ENCODE data around the gene YAP1. TPM values are rescaled to one million over a fixed set of nuclear protein-coding genes. Genes with fewer than 3 reads are reported as not detected.
"Not testable (repeated sequence)": the region's sequence is repeated elsewhere in the genome, so short reads cannot be mapped to it uniquely, and the experiment has no call there.

The YAP1 gene
- total RNA-seq, 1 donor, result 169 TPM

DNA sequence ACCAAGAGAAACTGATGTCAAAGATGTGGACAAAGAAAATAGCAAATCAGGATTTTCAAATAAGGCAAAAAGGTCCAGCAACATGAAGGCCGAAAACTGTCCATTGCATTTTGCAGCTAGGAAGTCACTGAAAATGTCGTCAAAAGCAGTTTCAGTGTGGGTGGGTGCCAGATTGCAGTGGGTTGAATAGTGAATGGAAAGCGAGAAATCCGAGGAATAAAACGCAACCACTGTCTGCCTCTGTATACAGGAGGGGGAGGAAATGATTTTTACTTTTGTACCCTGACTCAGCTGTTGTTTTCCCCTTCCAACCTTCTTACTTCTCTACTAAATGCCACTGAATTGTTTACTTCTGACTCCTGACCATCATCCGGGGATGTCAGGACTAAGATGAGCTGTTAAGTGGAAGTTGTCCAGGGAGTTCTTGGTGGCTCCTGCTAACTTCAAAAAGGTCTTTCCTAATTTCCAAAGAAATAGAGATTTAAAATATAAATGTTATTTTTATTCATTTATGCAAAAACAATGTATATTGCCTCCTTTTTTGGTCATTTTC is 142.2 kb downstream of the YAP1 start:
- TF ChIP-seq, protein P1, sequence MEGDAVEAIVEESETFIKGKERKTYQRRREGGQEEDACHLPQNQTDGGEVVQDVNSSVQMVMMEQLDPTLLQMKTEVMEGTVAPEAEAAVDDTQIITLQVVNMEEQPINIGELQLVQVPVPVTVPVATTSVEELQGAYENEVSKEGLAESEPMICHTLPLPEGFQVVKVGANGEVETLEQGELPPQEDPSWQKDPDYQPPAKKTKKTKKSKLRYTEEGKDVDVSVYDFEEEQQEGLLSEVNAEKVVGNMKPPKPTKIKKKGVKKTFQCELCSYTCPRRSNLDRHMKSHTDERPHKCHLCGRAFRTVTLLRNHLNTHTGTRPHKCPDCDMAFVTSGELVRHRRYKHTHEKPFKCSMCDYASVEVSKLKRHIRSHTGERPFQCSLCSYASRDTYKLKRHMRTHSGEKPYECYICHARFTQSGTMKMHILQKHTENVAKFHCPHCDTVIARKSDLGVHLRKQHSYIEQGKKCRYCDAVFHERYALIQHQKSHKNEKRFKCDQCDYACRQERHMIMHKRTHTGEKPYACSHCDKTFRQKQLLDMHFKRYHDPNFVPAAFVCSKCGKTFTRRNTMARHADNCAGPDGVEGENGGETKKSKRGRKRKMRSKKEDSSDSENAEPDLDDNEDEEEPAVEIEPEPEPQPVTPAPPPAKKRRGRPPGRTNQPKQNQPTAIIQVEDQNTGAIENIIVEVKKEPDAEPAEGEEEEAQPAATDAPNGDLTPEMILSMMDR (IDR thresholded peaks at IDR 0.05; ENCODE audit: insufficient read depth, low read length), result no peak
- no peak overlapping the region for H3K4me3 ChIP-seq (ENCODE audit: low read depth, low read length)
- no peak for DNase-seq (ENCODE audit: low read depth)

DNA sequence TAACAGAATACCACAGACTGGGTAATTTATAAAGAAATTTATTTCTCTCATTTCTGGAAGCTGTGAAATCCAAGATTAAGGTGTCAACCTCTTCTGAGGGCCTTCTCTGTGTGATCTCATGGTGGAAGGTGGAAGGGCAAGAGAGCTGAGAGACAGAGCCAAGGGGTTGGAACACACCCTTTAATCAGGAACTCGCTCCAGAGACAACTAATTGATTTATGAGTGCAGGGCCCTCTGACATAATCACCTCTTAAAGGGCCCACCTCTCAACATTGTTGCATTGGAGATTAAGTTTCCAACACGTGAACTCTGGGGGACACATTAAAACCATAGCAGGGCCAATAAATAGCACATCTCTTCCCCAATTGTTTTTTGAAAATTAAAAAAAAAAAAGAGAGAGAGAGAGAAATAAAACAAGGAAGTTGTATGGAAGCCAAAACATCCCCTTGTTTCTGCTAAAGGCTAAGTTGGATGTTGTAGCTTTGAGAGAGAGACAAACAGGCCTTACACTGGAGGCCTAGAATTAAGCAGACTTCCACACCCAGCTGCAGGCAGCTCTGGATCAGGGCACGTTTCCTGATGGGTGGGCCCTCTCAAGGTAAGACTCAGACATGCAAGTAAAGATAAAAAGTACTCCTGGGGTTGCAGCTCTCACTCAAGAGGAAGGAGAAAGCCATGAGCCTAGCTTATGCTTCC is 142.9 kb downstream of the YAP1 start:
- DNase-seq (ENCODE audit: low read depth), result peak; percentile 25
- TF ChIP-seq, protein P1 (IDR thresholded peaks at IDR 0.05; ENCODE audit: insufficient read depth, low read length), result no peak
- no peak overlapping the region for H3K4me3 ChIP-seq (ENCODE audit: low read depth, low read length)

DNA sequence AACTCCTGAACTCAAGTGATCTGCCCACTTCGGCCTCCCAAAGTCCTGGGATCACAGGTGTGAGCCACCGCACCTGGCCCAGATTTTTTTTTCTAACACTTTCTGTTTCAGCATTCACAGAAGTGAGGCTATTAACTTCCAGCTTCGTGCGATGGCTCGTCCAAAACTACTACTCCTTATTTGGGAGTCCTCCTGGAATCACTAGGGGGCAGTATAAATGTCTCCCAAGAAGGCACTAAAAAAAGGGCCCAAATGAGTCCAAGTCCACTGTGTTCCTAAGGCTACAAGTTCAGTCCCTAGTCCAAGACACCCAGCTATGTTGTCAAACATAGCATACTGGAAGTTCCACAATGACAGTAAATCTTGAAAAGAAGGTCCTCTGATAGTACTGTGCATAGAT is 143.8 kb downstream of the YAP1 start:
- TF ChIP-seq, protein P1 (IDR thresholded peaks at IDR 0.05; ENCODE audit: insufficient read depth, low read length), result peak; percentile 9
- no peak overlapping the region for H3K4me3 ChIP-seq (ENCODE audit: low read depth, low read length)
- DNase-seq (ENCODE audit: low read depth), result no peak

DNA sequence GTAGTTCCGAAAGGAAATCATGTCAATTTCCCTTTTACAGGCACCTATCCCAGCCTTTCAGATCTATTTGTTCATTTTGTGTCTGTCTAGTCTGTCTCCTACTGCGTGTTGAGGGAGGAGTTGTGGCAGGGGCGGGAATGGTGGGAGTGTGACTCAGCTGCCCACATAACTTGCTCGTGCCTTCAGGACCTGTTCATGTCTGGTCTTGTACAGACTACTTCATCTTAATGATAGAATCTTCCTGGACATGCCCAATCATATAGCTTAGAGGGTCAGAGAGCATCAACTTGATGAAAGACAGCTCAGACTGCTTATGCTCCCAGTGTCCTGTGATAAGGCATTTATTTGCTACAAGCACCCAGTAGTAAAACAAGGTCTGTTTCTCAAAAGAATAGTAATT is 146.0 kb downstream of the YAP1 start:
- DNase-seq (ENCODE audit: low read depth), result no peak
- no peak overlapping the region for H3K4me3 ChIP-seq (ENCODE audit: low read depth, low read length)
- TF ChIP-seq, protein P1 (IDR thresholded peaks at IDR 0.05; ENCODE audit: insufficient read depth, low read length), result no peak

DNA sequence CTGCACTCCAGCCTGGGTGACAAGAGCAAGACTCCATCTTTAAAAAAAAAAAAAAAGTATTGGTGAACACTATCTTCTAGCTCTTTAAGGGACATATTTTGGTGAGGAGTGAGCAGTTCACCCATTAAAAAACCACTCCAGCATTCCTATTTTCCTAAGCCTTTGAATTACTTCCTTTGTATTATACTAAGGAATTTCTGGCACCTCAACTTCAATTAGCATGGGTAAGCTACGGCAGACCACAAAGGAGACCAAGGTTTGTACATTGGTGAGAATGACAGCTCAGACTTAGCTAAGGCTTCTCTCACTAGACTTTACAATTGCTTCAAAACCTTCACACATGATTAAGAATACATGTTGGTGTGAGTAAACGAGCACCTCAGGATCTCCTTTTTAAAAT is 150.0 kb downstream of the YAP1 start:
- DNase-seq (ENCODE audit: low read depth), result no peak
- TF ChIP-seq, protein P1 (IDR thresholded peaks at IDR 0.05; ENCODE audit: insufficient read depth, low read length), result no peak
- no peak overlapping the region for H3K4me3 ChIP-seq (ENCODE audit: low read depth, low read length)

DNA sequence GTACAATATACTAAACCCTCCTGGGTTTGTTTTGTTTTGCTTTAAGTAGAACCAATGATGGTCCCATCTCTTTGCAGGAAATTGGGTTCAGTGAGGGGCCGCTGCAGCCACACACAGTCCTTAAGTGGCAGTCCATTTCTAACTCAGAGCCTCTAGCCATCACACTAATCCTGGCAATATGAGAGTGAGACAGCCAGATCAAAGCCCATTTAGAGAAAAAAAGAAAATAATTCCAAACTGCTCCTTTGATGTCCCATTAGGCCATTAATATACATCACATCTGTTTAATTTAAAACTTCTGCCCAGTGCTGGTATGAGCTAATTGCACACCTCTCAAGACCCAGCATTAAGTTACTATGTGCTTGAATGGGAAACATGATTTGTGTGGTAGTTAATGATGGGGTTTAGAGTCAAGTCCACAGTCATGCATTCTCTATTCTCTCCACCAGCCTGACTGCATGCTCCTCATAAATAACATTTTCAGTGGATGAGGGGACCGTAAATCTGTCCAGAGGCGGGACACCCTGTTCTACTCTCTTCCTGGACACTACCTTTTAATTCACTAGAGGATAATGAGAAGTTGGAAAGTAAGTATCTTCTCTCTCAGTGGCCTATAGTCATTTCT is 153.2 kb downstream of the YAP1 start:
- H3K4me3 ChIP-seq (ENCODE audit: low read depth, low read length), result no peak overlapping the region
- TF ChIP-seq, protein P1 (IDR thresholded peaks at IDR 0.05; ENCODE audit: insufficient read depth, low read length), result no peak
- DNase-seq (ENCODE audit: low read depth), result no peak

GRCh38 chr11:102264704-102265103 is 154.5 kb downstream of the YAP1 start:
- not testable (repeated sequence) for DNase-seq (ENCODE audit: low read depth); H3K4me3 ChIP-seq (ENCODE audit: low read depth, low read length)
